SW 1271 (cell line): ENCODE data around the gene SLC9A4.

Experiments
- DNase-seq, 2 experiments: peaks; one replicate each; lab custom pipeline; 2025; lab: John Stamatoyannopoulos, UW

SLC9A4 gene

GRCh38 chr2:102498414-102498813, 25.4 kb downstream of the SLC9A4 start:
- no peak for DNase-seq

GRCh38 chr2:102499558-102499957, 26.5 kb downstream of the SLC9A4 start:
- no peak for DNase-seq

GRCh38 chr2:102502576-102502975, 29.6 kb downstream of the SLC9A4 start:
- no peak for DNase-seq

GRCh38 chr2:102504833-102505232, 31.8 kb downstream of the SLC9A4 start:
- DNase-seq, result no peak

GRCh38 chr2:102505290-102505689, 32.3 kb downstream of the SLC9A4 start:
- DNase-seq, result no peak

- no peak for DNase-seq
These were observed 33.7 kb downstream of the SLC9A4 start for GRCh38 chr2:102506743-102507142.

GRCh38 chr2:102508863-102509262, 35.8 kb downstream of the SLC9A4 start:
- DNase-seq, result no peak

- DNase-seq, result no peak
These were observed 36.7 kb downstream of the SLC9A4 start for GRCh38 chr2:102509749-102510148.

- DNase-seq, result no peak
These were observed 38.0 kb downstream of the SLC9A4 start for GRCh38 chr2:102510791-102511575.

- no peak for DNase-seq
These were observed 39.1 kb downstream of the SLC9A4 start for GRCh38 chr2:102512161-102512560.

- DNase-seq, result no peak
These were observed 40.4 kb downstream of the SLC9A4 start for GRCh38 chr2:102513355-102513939.

- DNase-seq, result peak; percentile 78 to 93
These were observed 41.2 kb downstream of the SLC9A4 start for GRCh38 chr2:102514061-102514785.

GRCh38 chr2:102515851-102516250, 42.8 kb downstream of the SLC9A4 start:
- no peak for DNase-seq

- no peak for DNase-seq
These were observed 45.1 kb downstream of the SLC9A4 start for GRCh38 chr2:102518170-102518569.

GRCh38 chr2:102520009-102520408, 47.0 kb downstream of the SLC9A4 start:
- DNase-seq, result peak in 1 of 2 experiments; percentile 44

- DNase-seq, result no peak
These were observed 47.8 kb downstream of the SLC9A4 start for GRCh38 chr2:102520801-102521200.

- DNase-seq, result no peak
These were observed 49.1 kb downstream of the SLC9A4 start for GRCh38 chr2:102522162-102522561.

GRCh38 chr2:102522890-102523289, 49.9 kb downstream of the SLC9A4 start:
- no peak for DNase-seq

GRCh38 chr2:102523651-102524050, 50.6 kb downstream of the SLC9A4 start:
- no peak for DNase-seq

- DNase-seq, result no peak
These were observed 54.1 kb downstream of the SLC9A4 start for GRCh38 chr2:102527086-102527485.

GRCh38 chr2:102538491-102538890, 65.5 kb downstream of the SLC9A4 start:
- DNase-seq, result no peak

GRCh38 chr2:102540882-102541281, 67.9 kb downstream of the SLC9A4 start:
- DNase-seq, result no peak

GRCh38 chr2:102544182-102544581, 71.2 kb downstream of the SLC9A4 start:
- DNase-seq, result no peak
